A549 (cell line): ENCODE data around the gene UHRF2. TPM values are rescaled to one million over a fixed set of nuclear protein-coding genes. Genes with fewer than 3 reads are reported as not detected.
"Not testable (repeated sequence)": the region's sequence is repeated elsewhere in the genome, so short reads cannot be mapped to it uniquely, and the experiment has no call there.

Source experiments
- ATAC-seq, 2 experiments: fragments of 200-7000 bp in 1 of 2; fragments of >200 bp in 1 of 2; cut with Nextera tagmentation in 1 of 2; cut with Tn5 transposase in 1 of 2; 3 replicates each; pipeline versions ENCODE4 v1.8.0 to v1.9.1; 2018 to 2020; ENCODE audit warnings: mild to moderate bottlenecking in 1 of 2, moderate library complexity in 1 of 2
- CTCF ChIA-PET: fragments of 300-600 bp; sonication (Branson Sonifier 250); formaldehyde crosslinking; extraction: SDS; loops from one replicate; lab custom pipeline; 2021; ENCODE audit warnings: antibody characterized with exemption, inconsistent platforms; lab: Yijun Ruan, JAX
- POLR2A ChIA-PET: fragments of 350-600 bp; formaldehyde crosslinking; extraction: SDS; loops from one replicate; lab custom pipeline; 2021; ENCODE audit warnings: antibody characterized with exemption, inconsistent platforms; lab: Yijun Ruan, JAX
- DNase-seq, 2 experiments: peaks; one replicate each; pipeline versions ENCODE4 v3.0.0 to v3.0.0-alpha.2; 2011 to 2016; ENCODE audit warnings: low read depth in 1 of 2, low spot score in 1 of 2
- FAIRE-seq: peaks from 2 replicates; lab custom pipeline; 2011; peaks lifted over from hg19 to GRCh38; lab: Jason Lieb, UNC
- H3K27ac ChIP-seq, 2 experiments: fragments of >200 bp; sonication (Bioruptor Twin); formaldehyde crosslinking; 3 replicates each; pipeline ENCODE4 v1.5.1; 2016 to 2017
- H3K4me1 ChIP-seq: fragments of >200 bp; sonication (Bioruptor Twin); formaldehyde crosslinking; 3 replicates; pipeline ENCODE4 v1.6.1; 2016
- H3K4me2 ChIP-seq: fragments of >200 bp; sonication (Bioruptor Twin); formaldehyde crosslinking; 3 replicates; pipeline ENCODE4 v1.6.1; 2016
- H3K4me3 ChIP-seq: fragments of >200 bp; sonication (Bioruptor Twin); formaldehyde crosslinking; 3 replicates; pipeline ENCODE4 v1.5.1; 2016
- H3K9me3 ChIP-seq: fragments of >200 bp; sonication (Bioruptor Twin); formaldehyde crosslinking; 3 replicates; pipeline ENCODE4 v1.6.1; 2016
- BHLHE40 ChIP-seq: IDR thresholded peaks from 2 replicates; pipeline ENCODE4 v1.6.1; 2012; ENCODE audit warnings: low read depth, low read length, inconsistent platforms
- CBX2 ChIP-seq: fragments of 200-600 bp; sonication (generic); IDR thresholded peaks from 2 replicates; pipeline ENCODE4 v1.6.1; 2016; ENCODE audit warnings: low read depth, mild to moderate bottlenecking, borderline replicate concordance
- CBX8 ChIP-seq: fragments of 200-600 bp; sonication (generic); IDR thresholded peaks from 2 replicates; pipeline ENCODE4 v1.6.1; 2016
- CEBPB ChIP-seq, 2 experiments: fragments of >200 bp in 1 of 2; sonication (Bioruptor Twin) in 1 of 2; formaldehyde crosslinking in 1 of 2; IDR thresholded peaks; 2 replicates each; pipeline ENCODE4 v1.6.1; 2012 to 2016
- EHF ChIP-seq: fragments of 250-450 bp; sonication (Bioruptor Pico); IDR thresholded peaks from 2 replicates; pipeline ENCODE4 v1.5.0; 2020; ENCODE audit warnings: mild to moderate bottlenecking
- EHMT2 ChIP-seq: fragments of 200-600 bp; sonication (generic); IDR thresholded peaks from 2 replicates; pipeline ENCODE4 v1.6.1; 2016; ENCODE audit warnings: antibody characterized with exemption, low read depth, mild to moderate bottlenecking, moderate library complexity
- FOSB ChIP-seq: fragments of 250-450 bp; sonication (Bioruptor Pico); IDR thresholded peaks from 2 replicates; pipeline ENCODE4 v1.5.0; 2020; ENCODE audit warnings: mild to moderate bottlenecking, moderate library complexity
- FOSL2 ChIP-seq, 2 experiments: fragments of 450-650 bp in 1 of 2; fragments of >200 bp in 1 of 2; sonication (Bioruptor Twin) in 1 of 2; formaldehyde crosslinking; IDR thresholded peaks; 2 replicates each; pipeline versions ENCODE4 v1.5.0 to v1.6.1; 2016 to 2020; ENCODE audit warnings: mild to moderate bottlenecking in 1 of 2, moderate library complexity in 1 of 2
- HOXA7 ChIP-seq: fragments of 250-450 bp; sonication (Bioruptor Pico); IDR thresholded peaks from 2 replicates; pipeline ENCODE4 v1.5.0; 2020; ENCODE audit warnings: mild to moderate bottlenecking, moderate library complexity
- HOXB13 ChIP-seq: fragments of 250-450 bp; sonication (Bioruptor Pico); IDR thresholded peaks from 2 replicates; pipeline ENCODE4 v1.5.0; 2020; ENCODE audit warnings: low read depth, mild to moderate bottlenecking, moderate library complexity
- HOXB5 ChIP-seq: fragments of 250-450 bp; sonication (Bioruptor Pico); IDR thresholded peaks from 2 replicates; pipeline ENCODE4 v1.5.0; 2020; ENCODE audit warnings: mild to moderate bottlenecking, moderate library complexity
- KDM1A ChIP-seq: fragments of 200-600 bp; sonication (generic); IDR thresholded peaks from 2 replicates; pipeline ENCODE4 v1.6.1; 2016; ENCODE audit warnings: low read depth, mild to moderate bottlenecking
- KDM5A ChIP-seq: fragments of 200-600 bp; sonication (generic); IDR thresholded peaks from 2 replicates; pipeline ENCODE4 v1.6.1; 2016; ENCODE audit warnings: antibody characterized with exemption, mild to moderate bottlenecking
- NPAS2 ChIP-seq: fragments of 250-450 bp; sonication (Bioruptor Pico); IDR thresholded peaks from 2 replicates; pipeline ENCODE4 v1.8.0; 2022; ENCODE audit warnings: mild to moderate bottlenecking, moderate library complexity, borderline replicate concordance
- POLR2A ChIP-seq: IDR thresholded peaks from 2 replicates; pipeline ENCODE4 v1.6.1; 2012; ENCODE audit warnings: mild to moderate bottlenecking, low read length
- RAD21 ChIP-seq, 2 experiments: fragments of >200 bp in 1 of 2; sonication (Bioruptor Twin) in 1 of 2; formaldehyde crosslinking in 1 of 2; IDR thresholded peaks in 1 of 2; conservative IDR thresholded peaks in 1 of 2; 2 replicates in 1 of 2; 3 replicates in 1 of 2; pipeline ENCODE4 v1.6.1; 2012 to 2018; ENCODE audit warnings: inconsistent platforms in 1 of 2
- RCOR1 ChIP-seq: fragments of 150-350 bp; IDR thresholded peaks from 2 replicates; pipeline ENCODE4 v1.6.1; 2014; ENCODE audit warnings: antibody characterized with exemption, low read length, low read depth
- SMC3 ChIP-seq: fragments of >200 bp; sonication (Bioruptor Twin); formaldehyde crosslinking; IDR thresholded peaks from 3 replicates; pipeline ENCODE4 v1.6.1; 2018; ENCODE audit warnings: inconsistent platforms
- SREBF2 ChIP-seq: fragments of 450-650 bp; IDR thresholded peaks from 2 replicates; pipeline ENCODE4 v1.6.1; 2014; ENCODE audit warnings: mild to moderate bottlenecking, moderate library complexity
- TP53 ChIP-seq: fragments of 250-450 bp; sonication (Bioruptor Pico); IDR thresholded peaks from 2 replicates; pipeline ENCODE4 v1.5.0; 2021; ENCODE audit warnings: mild to moderate bottlenecking, moderate library complexity
- ZC3H11A ChIP-seq: fragments of 450-650 bp; IDR thresholded peaks from 2 replicates; pipeline ENCODE4 v1.6.1; 2014; ENCODE audit warnings: antibody characterized with exemption, mild to moderate bottlenecking
- WGBS: methylation state at CpG from one replicate; pipeline ENCODE4 v1.1.6; 2017; ENCODE audit errors: missing lambda C conversion rate; 5-methylcytosine and 5-hydroxymethylcytosine counted together
- polyA plus RNA-seq, 4 experiments: library from polyadenylated mRNA; depleted of rRNA in 3 of 4; stranded (reverse); fragments of >200 nt; fragmentation: RNase III in 1 of 4; extraction: RNeasy Plus Mini Kit Qiagen cat#74134 plus additional on column Dnase treatment in 1 of 4; gene quantifications; 2 replicates in 3 of 4; 3 replicates in 1 of 4; pipeline ENCODE4 v1.2.3, GENCODE V29; 2011 to 2017
- TF ChIP-seq, protein P1 (sequence below): fragments of 250-450 bp; sonication (Bioruptor Pico); IDR thresholded peaks from 2 replicates; pipeline ENCODE4 v1.5.0; 2020; ENCODE audit warnings: low read depth, mild to moderate bottlenecking, moderate library complexity
- TF ChIP-seq, protein P2 (sequence below): fragments of 450-650 bp; IDR thresholded peaks from 2 replicates; pipeline ENCODE4 v1.6.1; 2014; ENCODE audit warnings: antibody characterized with exemption
- TF ChIP-seq, protein P3 (sequence below): fragments of >200 bp; sonication (Bioruptor Twin); formaldehyde crosslinking; IDR thresholded peaks from 2 replicates; pipeline ENCODE4 v1.6.1; 2016

Gene UHRF2
- polyA plus RNA-seq, 2 of the 4 experiments (the other 2 are of a cell fraction) = 28.6 to 74.3 TPM

DNA sequence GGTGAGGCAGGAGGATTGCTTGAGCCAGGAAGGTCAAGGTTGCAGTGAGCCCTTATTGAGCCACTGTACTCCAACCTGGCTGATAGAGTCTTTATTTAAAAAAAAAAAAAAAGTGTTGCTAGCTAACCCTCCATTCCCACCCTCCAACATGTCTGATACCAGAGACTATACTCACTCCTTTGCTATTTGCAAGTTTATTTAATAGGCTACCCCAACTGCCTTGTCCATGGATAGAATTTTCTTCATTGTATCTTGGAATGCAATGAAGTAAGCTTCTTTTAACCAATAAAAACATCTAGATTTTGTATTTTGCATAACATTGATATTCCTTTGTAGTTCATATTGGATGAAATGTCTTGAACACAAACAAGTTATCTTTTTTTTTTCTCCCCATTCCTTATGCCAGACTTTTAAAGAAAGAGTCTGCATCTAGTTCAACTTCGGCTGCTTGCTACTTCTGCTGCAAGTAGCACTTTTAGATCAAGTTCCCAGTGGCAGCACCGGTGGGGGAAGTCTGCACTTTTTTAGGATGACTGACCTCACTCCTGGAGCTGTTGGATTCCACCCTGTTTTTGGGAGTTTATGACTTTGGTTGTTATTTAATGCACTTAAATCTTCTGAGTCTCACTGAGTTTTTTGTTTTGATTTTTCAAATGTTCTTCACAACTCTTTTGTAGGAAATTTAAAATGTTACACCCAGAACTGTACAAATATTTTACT lies 112.5 kb downstream of the UHRF2 start (continued):
- TF ChIP-seq, protein P1, sequence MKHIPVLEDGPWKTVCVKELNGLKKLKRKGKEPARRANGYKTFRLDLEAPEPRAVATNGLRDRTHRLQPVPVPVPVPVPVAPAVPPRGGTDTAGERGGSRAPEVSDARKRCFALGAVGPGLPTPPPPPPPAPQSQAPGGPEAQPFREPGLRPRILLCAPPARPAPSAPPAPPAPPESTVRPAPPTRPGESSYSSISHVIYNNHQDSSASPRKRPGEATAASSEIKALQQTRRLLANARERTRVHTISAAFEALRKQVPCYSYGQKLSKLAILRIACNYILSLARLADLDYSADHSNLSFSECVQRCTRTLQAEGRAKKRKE (CRISPR knock-in tag) = no peak
- TF ChIP-seq, all 56 proteins: peak for 0

DNA sequence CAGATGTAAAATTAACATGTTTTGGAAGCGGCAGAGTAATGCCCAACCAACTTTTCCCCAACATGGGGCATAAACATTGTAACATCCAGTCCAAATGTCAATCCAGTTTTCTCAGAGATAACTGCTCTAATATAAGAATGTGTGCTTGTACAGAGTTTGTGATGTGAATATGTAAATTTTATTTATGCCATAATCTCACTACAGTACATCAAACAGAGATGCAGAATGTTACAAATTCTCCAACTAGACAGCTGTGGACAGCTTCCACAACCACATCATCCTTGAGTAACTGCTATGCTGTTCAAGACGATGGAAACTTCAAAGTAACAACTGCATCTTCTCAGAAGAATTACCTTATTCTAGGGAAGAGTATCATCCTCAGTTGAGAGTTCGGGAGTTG lies 122.6 kb downstream of the UHRF2 start:
- TF ChIP-seq POLR2A (no peak), RAD21 (conservative IDR thresholded peaks at IDR 0.05 in 1 of 2, IDR thresholded peaks at IDR 0.05 in 1 of 2) (no peak), EHMT2 (no peak), SREBF2 (no peak)
- TF ChIP-seq, protein P2, sequence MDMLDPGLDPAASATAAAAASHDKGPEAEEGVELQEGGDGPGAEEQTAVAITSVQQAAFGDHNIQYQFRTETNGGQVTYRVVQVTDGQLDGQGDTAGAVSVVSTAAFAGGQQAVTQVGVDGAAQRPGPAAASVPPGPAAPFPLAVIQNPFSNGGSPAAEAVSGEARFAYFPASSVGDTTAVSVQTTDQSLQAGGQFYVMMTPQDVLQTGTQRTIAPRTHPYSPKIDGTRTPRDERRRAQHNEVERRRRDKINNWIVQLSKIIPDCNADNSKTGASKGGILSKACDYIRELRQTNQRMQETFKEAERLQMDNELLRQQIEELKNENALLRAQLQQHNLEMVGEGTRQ = no peak
- Histone ChIP-seq H3K4me2 (no peak overlapping the region), H3K9me3 (no peaks in the 10 kb centered on the region), H3K27ac (no peak overlapping the region), H3K4me3 (no peak overlapping the region), H3K4me1 (no peaks in the 10 kb centered on the region)
- 89% methylated on average over 3 of the region's 3 CpGs for WGBS
- ChIA-PET CTCF (no interaction called here), POLR2A (no interaction called here)
- no peak for ATAC-seq
- DNase-seq = no peak
- FAIRE-seq = no peak

DNA sequence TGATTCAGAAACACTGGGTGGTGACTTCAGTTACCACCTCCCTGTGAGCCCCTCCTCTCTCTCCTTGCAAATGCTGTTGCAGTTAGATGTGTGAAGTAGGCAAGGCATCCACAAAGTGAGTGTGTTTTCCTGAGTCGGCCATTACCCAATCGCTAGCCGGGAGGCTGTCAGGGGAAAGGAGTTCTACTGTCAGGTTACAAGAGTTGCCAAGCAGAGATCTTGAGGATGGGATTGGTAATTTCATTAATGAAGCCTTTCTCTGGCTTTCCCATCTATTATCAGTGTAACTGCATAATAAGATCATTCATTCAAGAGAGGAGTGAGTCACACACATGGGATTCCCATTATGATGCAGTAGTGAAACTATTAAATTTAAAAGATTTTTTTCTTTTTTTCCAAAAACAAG lies 125.7 kb downstream of the UHRF2 start:
- CTCF ChIA-PET = no interaction called here
- H3K27ac ChIP-seq = no peak overlapping the region
- H3K4me2 ChIP-seq = no peak overlapping the region
- H3K4me1 ChIP-seq = no peaks in the 10 kb centered on the region
- 96% methylated on average over 3 of the region's 3 CpGs for WGBS
- ATAC-seq (no peak), DNase-seq (no peak)
- TF ChIP-seq TP53 (no peak), BHLHE40 (no peak), NPAS2 (CRISPR knock-in tag) (no peak), KDM5A (no peak), SREBF2 (no peak), CBX2 (no peak), KDM1A (no peak), RAD21 (conservative IDR thresholded peaks at IDR 0.05 in 1 of 2, IDR thresholded peaks at IDR 0.05 in 1 of 2) (no peak), HOXA7 (CRISPR knock-in tag) (no peak), CEBPB (IDR thresholded peaks at IDR 0.05) (no peak), RCOR1 (no peak), HOXB13 (no peak), HOXB5 (CRISPR knock-in tag) (no peak), CBX8 (no peak), ZC3H11A (no peak), SMC3 (no peak), FOSB (CRISPR knock-in tag) (no peak), EHF (CRISPR knock-in tag) (no peak), FOSL2 (IDR thresholded peaks at IDR 0.05) (no peak), FOSL2 (CRISPR knock-in tag; IDR thresholded peaks at IDR 0.05) (no peak)
- TF ChIP-seq, protein P3, sequence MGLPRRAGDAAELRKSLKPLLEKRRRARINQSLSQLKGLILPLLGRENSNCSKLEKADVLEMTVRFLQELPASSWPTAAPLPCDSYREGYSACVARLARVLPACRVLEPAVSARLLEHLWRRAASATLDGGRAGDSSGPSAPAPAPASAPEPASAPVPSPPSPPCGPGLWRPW = no peak
- TF ChIP-seq, all 56 proteins: peak for 0
- no peak for FAIRE-seq
- no peak overlapping the region for H3K4me3 ChIP-seq
- POLR2A ChIA-PET = no interaction called here
- no peaks in the 10 kb centered on the region for H3K9me3 ChIP-seq

DNA sequence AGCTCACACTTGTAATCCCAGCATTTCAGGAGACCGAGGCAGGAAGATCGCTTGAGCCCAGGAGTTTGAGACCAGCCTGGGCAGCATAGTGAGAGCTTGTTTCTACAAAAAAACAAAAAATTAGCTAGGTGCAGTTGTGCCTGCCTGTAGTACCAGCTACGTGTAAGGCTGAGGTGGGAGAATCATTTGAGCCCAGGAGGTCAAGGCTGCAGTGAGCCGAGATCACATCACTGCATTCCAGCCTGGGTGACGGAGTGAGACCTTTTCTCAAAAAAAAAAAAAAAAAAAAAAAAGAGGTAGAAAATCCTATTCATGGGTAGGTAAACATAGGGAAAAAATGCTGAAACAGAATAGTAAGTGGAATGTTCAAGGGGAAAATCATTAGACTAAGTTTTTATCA lies 129.6 kb downstream of the UHRF2 start:
- POLR2A ChIA-PET, H3K27ac ChIP-seq, ATAC-seq, H3K4me2 ChIP-seq, H3K9me3 ChIP-seq, H3K4me3 ChIP-seq, DNase-seq, FAIRE-seq, H3K4me1 ChIP-seq: not testable (repeated sequence)
- 85% methylated on average over 5 of the region's 5 CpGs for WGBS
- CTCF ChIA-PET = interaction anchor here (1.0 to 1.5 kb wide), 5 partner anchors 11 to 75 kb away, joined by 3 to 5 read pairs (median 3); no protein-coding TSS in a partner anchor
